HG03558 (cell line): Measurements from ENCODE around the gene MTHFD1L.

Source experiments
- ATAC-seq: cut with Tn5 transposase; IDR thresholded peaks from one replicate; pipeline ENCODE4 v1.9.1; 2021; ENCODE audit warnings: moderate number of reproducible peaks; ENCODE audit not compliant: unreplicated experiment; ENCODE audit errors: extremely low read depth

The MTHFD1L gene

GRCh38 chr6:150978624-150979023 lies 113.1 kb downstream of the MTHFD1L start:
- ATAC-seq: no peak

- no peak for ATAC-seq
These were observed 114.4 kb downstream of the MTHFD1L start for GRCh38 chr6:150979826-150980350.

GRCh38 chr6:150981095-150981494 lies 115.6 kb downstream of the MTHFD1L start:
- peak; percentile 81 for ATAC-seq

- ATAC-seq: no peak
These were observed 116.2 kb downstream of the MTHFD1L start for GRCh38 chr6:150981669-150982068.

GRCh38 chr6:150987371-150987828 lies 121.9 kb downstream of the MTHFD1L start:
- peak; percentile 85 for ATAC-seq

- ATAC-seq: no peak
These were observed 122.5 kb downstream of the MTHFD1L start for GRCh38 chr6:150987855-150988464.

- no peak for ATAC-seq
These were observed 126.0 kb downstream of the MTHFD1L start for GRCh38 chr6:150991487-150991886.

DNA sequence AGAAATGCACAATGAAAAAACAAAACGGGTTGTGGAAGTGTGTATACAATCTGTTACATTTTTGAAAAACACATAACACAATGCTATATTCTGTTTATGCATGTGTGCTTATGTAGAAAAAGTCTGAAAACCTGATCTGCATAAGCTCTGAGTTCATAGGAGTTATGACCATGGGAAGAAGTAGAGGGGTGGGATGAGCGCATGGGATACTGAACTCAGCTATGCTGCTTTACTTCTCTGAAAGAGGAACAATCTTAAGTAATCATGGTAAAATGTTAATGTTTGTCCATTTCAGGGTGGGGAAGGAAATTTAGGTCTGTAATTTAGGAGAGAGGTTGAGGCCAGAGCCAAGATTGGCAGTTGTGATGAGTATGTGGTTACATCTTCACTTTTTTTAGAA lies 126.8 kb downstream of the MTHFD1L start:
- ATAC-seq: no peak

DNA sequence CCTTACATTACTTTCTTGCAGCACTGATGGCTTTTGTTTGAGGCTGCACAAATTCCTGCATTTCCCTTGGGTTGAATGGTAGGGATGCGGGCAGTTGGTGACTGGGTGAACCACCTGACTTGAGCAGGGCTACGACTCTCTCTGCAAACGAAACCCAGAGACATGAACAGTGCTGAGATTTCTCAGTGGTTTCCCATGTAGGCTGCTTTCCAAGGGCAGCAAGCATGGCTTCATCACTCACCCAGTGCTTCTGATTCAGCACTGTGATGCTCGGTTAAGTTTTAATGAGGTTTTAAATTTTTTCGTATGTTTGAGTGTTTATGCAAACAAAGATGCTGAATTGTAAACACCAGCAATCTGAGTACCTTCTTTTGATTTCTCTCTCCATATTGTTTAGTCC lies 127.2 kb downstream of the MTHFD1L start:
- ATAC-seq: no peak

DNA sequence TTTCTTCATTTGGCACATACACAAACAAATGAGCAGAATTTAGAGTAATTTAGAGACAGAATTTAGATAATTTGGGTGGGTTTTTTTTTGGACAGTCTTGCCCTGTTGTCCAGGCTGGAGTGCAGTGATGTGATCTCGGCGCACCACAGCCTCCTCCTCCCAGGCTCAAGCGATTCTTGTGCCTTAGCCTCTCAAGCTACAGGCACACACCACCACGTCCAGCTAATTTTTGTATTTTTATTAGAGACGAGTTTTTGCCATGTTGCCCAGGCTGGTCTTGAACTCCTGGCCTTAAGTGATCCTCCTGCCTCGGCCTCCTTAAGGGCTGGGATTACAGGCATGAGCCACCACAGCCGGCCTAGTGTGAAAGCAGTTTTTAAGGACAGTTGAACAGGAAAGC lies 127.8 kb downstream of the MTHFD1L start:
- ATAC-seq: no peak

GRCh38 chr6:150994026-150994425 lies 128.5 kb downstream of the MTHFD1L start:
- no peak for ATAC-seq

DNA sequence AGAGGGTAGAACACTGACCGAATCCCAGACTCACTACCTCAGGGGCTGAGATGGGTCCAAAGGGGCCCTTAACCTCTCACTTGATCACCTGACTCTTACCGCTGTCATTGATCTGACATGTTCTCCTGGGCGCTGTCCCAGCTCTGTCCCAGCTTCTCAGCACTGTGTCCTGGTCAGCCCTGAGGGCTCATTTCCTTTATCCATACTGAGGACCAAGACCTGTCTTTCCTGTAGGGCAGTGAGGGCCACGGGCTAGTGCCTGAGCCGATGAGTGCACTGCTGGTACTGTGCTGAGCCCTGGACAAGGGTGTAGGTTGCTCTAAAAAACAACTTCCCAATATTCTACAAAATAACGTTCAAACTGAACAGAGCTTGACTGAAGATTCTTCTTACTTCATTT lies 131.5 kb downstream of the MTHFD1L start:
- no peak for ATAC-seq

- ATAC-seq: no peak
These were observed 133.6 kb downstream of the MTHFD1L start for GRCh38 chr6:150999107-150999506.

DNA sequence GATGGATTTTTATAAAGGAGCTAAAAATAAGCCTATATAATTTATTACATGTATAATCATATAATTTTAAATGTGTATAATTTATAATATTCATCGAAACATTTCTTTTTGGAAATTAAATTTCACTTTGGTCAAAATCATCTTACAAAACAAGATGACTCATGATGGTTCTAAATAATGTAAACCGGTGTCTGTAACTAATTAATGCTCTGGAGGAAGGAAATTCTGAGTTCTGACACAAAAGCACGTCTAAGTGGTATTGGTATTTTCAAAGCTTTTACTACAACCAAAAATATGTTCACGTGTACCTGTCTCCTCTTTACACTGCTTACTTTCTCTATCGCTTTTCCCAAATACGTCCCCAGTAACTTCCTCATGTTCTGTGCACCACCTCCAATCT lies 134.1 kb downstream of the MTHFD1L start:
- no peak for ATAC-seq

DNA sequence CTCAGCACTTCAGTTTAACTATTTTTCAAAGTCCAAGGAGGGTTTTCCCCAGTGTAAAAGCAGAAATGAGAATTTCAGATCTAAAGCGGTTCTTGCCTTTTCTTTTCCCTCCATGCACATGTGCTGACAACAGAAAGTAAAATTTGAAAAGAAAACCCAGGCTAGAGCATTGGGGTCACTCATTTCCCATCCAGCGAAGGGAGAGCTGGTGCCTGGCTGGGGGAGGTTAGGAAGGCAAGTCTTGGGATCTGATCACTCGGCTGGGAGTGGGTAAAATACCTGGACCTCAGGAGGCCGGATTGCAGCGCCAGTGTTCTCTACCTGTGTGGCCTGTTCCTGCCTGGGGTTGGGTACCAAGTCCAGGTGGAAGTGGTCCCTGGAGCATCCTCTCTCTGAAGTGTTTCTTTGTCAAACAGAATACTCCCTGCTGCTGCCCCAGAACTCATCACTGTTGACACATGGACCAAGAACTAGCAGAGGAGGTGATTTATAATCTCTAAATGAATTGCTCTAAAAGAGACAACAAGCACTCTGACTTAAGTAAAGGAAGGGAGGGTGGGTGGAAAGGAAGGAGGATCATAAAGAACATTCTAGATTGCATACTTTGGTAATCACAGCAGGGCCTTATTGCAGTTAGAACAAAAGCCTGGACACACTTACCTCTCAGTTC lies 136.0 kb downstream of the MTHFD1L start:
- peak; percentile 66 for ATAC-seq

DNA sequence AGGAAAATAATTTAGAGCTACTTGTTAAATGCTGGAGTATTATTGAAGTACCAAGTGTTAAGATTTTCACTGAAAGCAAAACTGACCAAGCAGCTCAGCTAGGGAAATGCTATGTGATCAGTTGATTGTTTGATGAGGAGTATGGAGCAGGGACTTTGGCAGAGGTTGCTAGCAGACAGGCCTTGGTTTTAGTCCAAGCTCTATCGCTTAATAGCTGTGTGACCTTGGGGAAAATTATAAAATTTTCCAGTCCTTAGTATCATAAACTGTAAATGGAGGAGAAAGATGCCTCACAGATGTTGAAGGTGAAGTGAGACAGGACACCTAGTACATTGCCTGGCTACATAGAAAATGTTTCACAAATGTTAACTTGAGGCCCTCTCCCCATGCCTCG lies 136.6 kb downstream of the MTHFD1L start:
- ATAC-seq: no peak

GRCh38 chr6:151002491-151002935 lies 137.0 kb downstream of the MTHFD1L start:
- no peak for ATAC-seq

- no peak for ATAC-seq
These were observed 139.0 kb downstream of the MTHFD1L start for GRCh38 chr6:151004383-151005024.

DNA sequence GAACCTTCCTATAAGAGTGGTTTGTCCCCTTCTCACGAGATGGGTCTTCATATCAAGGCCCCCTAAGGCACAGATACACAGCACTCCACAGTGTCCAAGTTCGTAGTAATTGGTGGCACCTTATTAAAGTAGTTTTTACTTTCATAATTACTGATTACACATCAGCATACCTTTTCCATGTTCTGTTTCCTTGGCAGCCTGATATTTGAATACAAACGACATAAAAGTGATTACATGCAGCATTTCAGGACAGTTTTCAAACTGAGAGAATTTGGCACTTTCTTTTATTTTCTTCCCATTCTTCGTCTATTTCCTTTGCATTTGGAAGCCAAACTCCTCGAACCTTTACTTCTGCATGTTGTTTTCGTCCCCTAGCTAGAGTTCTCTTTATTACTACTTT lies 139.7 kb downstream of the MTHFD1L start:
- ATAC-seq: no peak

GRCh38 chr6:151005896-151006632 lies 140.6 kb downstream of the MTHFD1L start:
- ATAC-seq: no peak

GRCh38 chr6:151007076-151007475 lies 141.6 kb downstream of the MTHFD1L start:
- ATAC-seq: no peak
